HepG2 (cell line): ENCODE measurements around the gene SCYGR5. TPM values are rescaled to one million over a fixed set of nuclear protein-coding genes. Genes with fewer than 3 reads are reported as not detected.

Experiments used
- ATAC-seq: fragments of 200-7000 bp; cut with Tn5 transposase; 3 replicates; pipeline ENCODE4 v1.9.1; 2020; ENCODE audit warnings: mild to moderate bottlenecking, moderate library complexity
- BruUV-seq: library from RNA; stranded (reverse); fragments of 400-500 nt; replicated peaks from 2 replicates; lab custom pipeline; 2021; lab: Mats Ljungman, UMichigan
- CTCF ChIA-PET: fragments of 300-600 bp; formaldehyde crosslinking; extraction: SDS; loops from one replicate; lab custom pipeline; 2021; ENCODE audit warnings: low total read pairs, inconsistent platforms, low intra/inter-chr PET ratio; lab: Yijun Ruan, JAX
- POLR2A ChIA-PET: fragments of 350-600 bp; sonication (Branson Sonifier 250); formaldehyde crosslinking; loops from one replicate; lab custom pipeline; 2020; ENCODE audit warnings: antibody characterized with exemption, inconsistent platforms; lab: Yijun Ruan, JAX
- DNase-seq: peaks from one replicate; pipeline ENCODE4 v3.0.0-alpha.2; 2015; ENCODE audit warnings: low spot score
- FAIRE-seq: peaks from 3 replicates; lab custom pipeline; 2011; peaks lifted over from hg19 to GRCh38; lab: Jason Lieb, UNC
- H2AFZ ChIP-seq: one replicate; pipeline ENCODE4 v1.6.1; 2011; ENCODE audit warnings: low read length, inconsistent platforms
- H3K27ac ChIP-seq: fragments of 300-600 bp; 3 replicates; pipeline ENCODE4 v1.8.0; 2011; ENCODE audit warnings: mixed run types, mild to moderate bottlenecking, mixed read lengths, low read length, inconsistent platforms; ENCODE audit not compliant: insufficient read depth; ENCODE audit errors: extremely low read length
- H3K27me3 ChIP-seq, 2 experiments: fragments of 200-600 bp in 1 of 2; 2 replicates in 1 of 2; 3 replicates in 1 of 2; pipeline versions ENCODE4 v1.6.0 to v1.8.0; 2011; ENCODE audit warnings: low read length in 2 of 2, mild to moderate bottlenecking in 2 of 2, moderate library complexity in 2 of 2, inconsistent platforms in 1 of 2; ENCODE audit not compliant: insufficient read depth in 2 of 2, control insufficient read depth in 1 of 2
- H3K36me3 ChIP-seq, 2 experiments: fragments of 200-600 bp in 1 of 2; replicated peaks in 1 of 2; 2 replicates in 1 of 2; 3 replicates in 1 of 2; pipeline versions ENCODE4 v1.5.1 to v1.8.0; 2011; ENCODE audit warnings: low read length in 2 of 2, inconsistent platforms in 1 of 2; ENCODE audit not compliant: insufficient read depth in 2 of 2, control insufficient read depth in 1 of 2
- H3K4me1 ChIP-seq: 2 replicates; pipeline ENCODE4 v1.5.1; 2012; ENCODE audit warnings: low read length, inconsistent platforms; ENCODE audit not compliant: insufficient read depth
- H3K4me2 ChIP-seq: 2 replicates; pipeline ENCODE4 v1.6.0; 2011; ENCODE audit warnings: low read depth, low read length, inconsistent platforms
- H3K4me3 ChIP-seq, 3 experiments: fragments of 200-600 bp in 1 of 3; sonication (generic), shearing (Covaris generic) in 1 of 3; replicated peaks in 1 of 3; 2 replicates each; pipeline ENCODE4 v1.5.1; 2011 to 2016; ENCODE audit warnings: low read length in 3 of 3, inconsistent platforms in 2 of 3, low read depth in 2 of 3, mild to moderate bottlenecking in 2 of 3, control low read depth in 1 of 3, mixed read lengths in 1 of 3; ENCODE audit not compliant: insufficient read depth in 1 of 3
- H3K79me2 ChIP-seq: one replicate; pipeline ENCODE4 v1.6.1; 2011; ENCODE audit warnings: low read length, inconsistent platforms; ENCODE audit not compliant: insufficient read depth
- H3K9ac ChIP-seq: 2 replicates; pipeline ENCODE4 v1.6.0; 2011; ENCODE audit warnings: mild to moderate bottlenecking, low read depth, low read length, inconsistent platforms; ENCODE audit not compliant: insufficient read depth
- H3K9me3 ChIP-seq: 2 replicates; pipeline ENCODE4 v1.5.1; 2012; ENCODE audit warnings: mild to moderate bottlenecking, low read length
- H4K20me1 ChIP-seq: 2 replicates; pipeline ENCODE4 v1.6.0; 2011; ENCODE audit warnings: inconsistent platforms, mild to moderate bottlenecking, low read length, moderate library complexity; ENCODE audit not compliant: insufficient read depth
- ATAD3A ChIP-seq: sonication (generic); formaldehyde crosslinking; IDR thresholded peaks from 2 replicates; pipeline ENCODE4 v1.4.0; 2020; ENCODE audit warnings: missing genetic modification reagents
- BCL6 ChIP-seq: IDR thresholded peaks from 2 replicates; pipeline ENCODE4 v1.6.1; 2016; ENCODE audit warnings: missing genetic modification reagents, missing compliant biosample characterization
- JUND ChIP-seq: sonication (generic); formaldehyde crosslinking; IDR thresholded peaks from 2 replicates; pipeline ENCODE4 v1.8.0; 2022; ENCODE audit warnings: mild to moderate bottlenecking, missing genetic modification reagents
- PRDM10 ChIP-seq: sonication (generic); formaldehyde crosslinking; IDR thresholded peaks from 2 replicates; pipeline ENCODE4 v1.4.0; 2020; ENCODE audit warnings: low read depth, missing genetic modification reagents
- ZFP90 ChIP-seq: sonication (generic); formaldehyde crosslinking; IDR thresholded peaks from 2 replicates; pipeline ENCODE4 v1.8.0; 2022; ENCODE audit warnings: missing genetic modification reagents, mild to moderate bottlenecking, inconsistent platforms, borderline replicate concordance
- ZNF605 ChIP-seq: sonication (generic); formaldehyde crosslinking; IDR thresholded peaks from 2 replicates; pipeline ENCODE4 v1.8.0; 2022; ENCODE audit warnings: mild to moderate bottlenecking, missing genetic modification reagents
- ZNF83 ChIP-seq: sonication (generic); formaldehyde crosslinking; IDR thresholded peaks from 2 replicates; pipeline ENCODE4 v1.4.0; 2020; ENCODE audit warnings: missing genetic modification reagents, mild to moderate bottlenecking, borderline replicate concordance
- WGBS: methylation state at CpG from one replicate; pipeline ENCODE4 v1.1.6; 2017; ENCODE audit warnings: low lambda C conversion rate; 5-methylcytosine and 5-hydroxymethylcytosine counted together
- in situ Hi-C: cut with HindIII; loops from 2 replicates; pipeline ENCODE4 v1.10.0; 2017; ENCODE audit warnings: low pct_unique_long_range_greater_than_20kb; ENCODE audit not compliant: extremely low pct_ligation_motif_present
- intact Hi-C: fragments of 100-400 bp; cut with micrococcal nuclease; formaldehyde crosslinking; loops from one replicate; pipeline ENCODE4 v1.10.0; 2022; ENCODE audit not compliant: unreplicated experiment
- polyA plus RNA-seq, 8 experiments: library from polyadenylated mRNA; depleted of rRNA in 3 of 8; stranded (reverse) in 7 of 8; unstranded in 1 of 8; fragments of >200 nt; fragmentation: Illumina TruSeq in 4 of 8; extraction: Trizol in 4 of 8; gene quantifications; 2 replicates each; pipeline versions ENCODE4 v1.2.1 to v1.2.3, GENCODE V29; 2011 to 2016; ENCODE audit warnings: low read depth in 4 of 8, missing spikeins in 1 of 8, mixed read lengths in 1 of 8; ENCODE audit not compliant: insufficient read depth in 1 of 8
- total RNA-seq, 5 experiments: library from RNA; depleted of rRNA; stranded (reverse); fragments of >200 nt; fragmentation: Illumina TruSeq; extraction: Trizol; gene quantifications; 2 replicates each; pipeline ENCODE4 v1.2.3, GENCODE V29; 2016; ENCODE audit warnings: low read depth in 1 of 5

Gene SCYGR5
- total and polyA plus RNA-seq, 2 of the 13 experiments (the other 11 are each of a cell fraction or from before 2014, with no cell fraction given) = not detected

GRCh38 chr2:227677928-227678327 is 11.3 kb downstream of the SCYGR5 start (continued):
- TF ChIP-seq JUND (CRISPR knock-in tag) = no peak

- no peak overlapping the region for H3K9ac ChIP-seq
- H3K4me1 ChIP-seq = no peaks in the 10 kb centered on the region
- H3K79me2 ChIP-seq = no peaks in the 10 kb centered on the region
- no peaks in the 10 kb centered on the region for H4K20me1 ChIP-seq
- BruUV-seq = no TSS peak
- DNase-seq = no peak
- no peak for ATAC-seq
- H3K4me3 ChIP-seq = no peak overlapping the region
- no peaks in the 10 kb centered on the region for H3K9me3 ChIP-seq
- H3K27me3 ChIP-seq = no peaks in the 10 kb centered on the region
- H3K27ac ChIP-seq = no peak overlapping the region
- no peak for FAIRE-seq
- H3K36me3 ChIP-seq = no peaks in the 10 kb centered on the region
- no peak for TF ChIP-seq BCL6 (CRISPR knock-in tag)
- TF ChIP-seq ZNF83 (CRISPR knock-in tag) = no peak
- TF ChIP-seq PRDM10 = no peak
- no peak for TF ChIP-seq ZNF605 (CRISPR knock-in tag)
- TF ChIP-seq ATAD3A = no peak
- TF ChIP-seq ZFP90 (CRISPR knock-in tag) = no peak
- no peak overlapping the region for H2AFZ ChIP-seq
- ChIA-PET CTCF (no interaction called here), POLR2A (no interaction called here)
- in situ Hi-C loops (no loop called here), intact Hi-C loops (no loop called here)
- WGBS = 54% methylated on average over 5 of the region's 5 CpGs
- H3K4me2 ChIP-seq = no peak overlapping the region
Measured at GRCh38 chr2:227684258-227684657, 17.7 kb downstream of the SCYGR5 start.
